K562 (cell line): ENCODE measurements around the gene FANCI. TPM values are rescaled to one million over a fixed set of nuclear protein-coding genes. Genes with fewer than 3 reads are reported as not detected.

ENCODE experiments used
- ATAC-seq: fragments of 200-7000 bp; cut with Tn5 transposase; 3 replicates; pipeline ENCODE4 v1.9.1; 2020; ENCODE audit warnings: moderate library complexity
- BruUV-seq: library from RNA; stranded (reverse); fragments of 400-500 nt; replicated peaks from 2 replicates; lab custom pipeline; 2021; lab: Mats Ljungman, UMichigan
- CTCF ChIA-PET: fragments of 300-600 bp; formaldehyde crosslinking; extraction: SDS; loops from one replicate; lab custom pipeline; 2021; ENCODE audit warnings: low intra/inter-chr PET ratio; lab: Yijun Ruan, JAX
- POLR2A ChIA-PET: fragments of 300-600, 350-650 bp; sonication (Branson Sonifier 250); formaldehyde crosslinking; extraction: SDS; loops from one replicate; lab custom pipeline; 2021; ENCODE audit warnings: antibody characterized with exemption, inconsistent platforms; lab: Yijun Ruan, JAX
- DNase-seq, 4 experiments: peaks; one replicate each; pipeline versions ENCODE4 v3.0.0 to v3.0.0-alpha.2; 2011 to 2018; ENCODE audit warnings: low spot score in 3 of 4, mixed read lengths in 3 of 4; ENCODE audit errors: extremely low read depth in 1 of 4
- FAIRE-seq: peaks from 2 replicates; lab custom pipeline; 2011; peaks lifted over from hg19 to GRCh38; lab: Jason Lieb, UNC
- H2AFZ ChIP-seq: 2 replicates; pipeline ENCODE4 v1.6.0; 2011; ENCODE audit warnings: low read depth, low read length, control low read depth, inconsistent platforms
- H3K27ac ChIP-seq: fragments of 200-600 bp; 3 replicates; pipeline ENCODE4 v1.8.0; 2011; ENCODE audit warnings: low read depth, mild to moderate bottlenecking, control low read depth, inconsistent platforms, low read length, moderate library complexity, mixed read lengths; ENCODE audit errors: extremely low read depth
- H3K27me3 ChIP-seq, 2 experiments: fragments of 300-600 bp in 1 of 2; 2 replicates in 1 of 2; 3 replicates in 1 of 2; pipeline versions ENCODE4 v1.6.0 to v1.8.0; 2011; ENCODE audit warnings: inconsistent platforms in 2 of 2, low read length in 2 of 2, mild to moderate bottlenecking in 1 of 2, mixed read lengths in 1 of 2, moderate library complexity in 1 of 2; ENCODE audit not compliant: control insufficient read depth in 2 of 2, insufficient read depth in 2 of 2
- H3K36me3 ChIP-seq: fragments of 300-600 bp; 3 replicates; pipeline ENCODE4 v1.8.0; 2011; ENCODE audit warnings: mild to moderate bottlenecking, low read length, inconsistent platforms; ENCODE audit not compliant: control insufficient read depth, insufficient read depth
- H3K4me1 ChIP-seq, 2 experiments: fragments of 200-600 bp in 1 of 2; replicated peaks in 1 of 2; 2 replicates in 1 of 2; 3 replicates in 1 of 2; pipeline versions ENCODE4 v1.5.1 to v1.8.0; 2011; ENCODE audit warnings: inconsistent platforms in 2 of 2, low read length in 2 of 2, mild to moderate bottlenecking in 1 of 2, mixed read lengths in 1 of 2, moderate library complexity in 1 of 2; ENCODE audit not compliant: control insufficient read depth in 2 of 2, insufficient read depth in 2 of 2
- H3K4me2 ChIP-seq: 2 replicates; pipeline ENCODE4 v1.6.1; 2011; ENCODE audit warnings: low read length, control low read depth, inconsistent platforms, mixed read lengths; ENCODE audit not compliant: insufficient read depth
- H3K4me3 ChIP-seq: fragments of 200-600 bp; sonication (generic), shearing (Covaris generic); 2 replicates; pipeline ENCODE4 v1.5.1; 2016; ENCODE audit warnings: control low read depth, inconsistent platforms
- H3K79me2 ChIP-seq: fragments of 200-600 bp; 3 replicates; pipeline ENCODE4 v1.8.0; 2011; ENCODE audit warnings: low read length, inconsistent platforms; ENCODE audit not compliant: control insufficient read depth, insufficient read depth
- H3K9ac ChIP-seq, 2 experiments: 2 replicates each; pipeline versions ENCODE4 v1.6.0 to v1.6.1; 2011; ENCODE audit warnings: low read depth in 2 of 2, low read length in 2 of 2, control low read depth in 1 of 2, inconsistent platforms in 1 of 2, mild to moderate bottlenecking in 1 of 2, mixed read lengths in 1 of 2; ENCODE audit not compliant: insufficient read depth in 1 of 2
- H3K9me1 ChIP-seq: one replicate; pipeline ENCODE4 v1.6.0; 2011; ENCODE audit warnings: inconsistent platforms, mild to moderate bottlenecking, low read length, moderate library complexity; ENCODE audit not compliant: control insufficient read depth, insufficient read depth
- H3K9me3 ChIP-seq: replicated peaks from 2 replicates; pipeline ENCODE4 v1.5.1; 2011; ENCODE audit warnings: low read depth, low read length, inconsistent platforms; ENCODE audit not compliant: control insufficient read depth, insufficient read depth
- H4K20me1 ChIP-seq: replicated peaks from 2 replicates; pipeline ENCODE4 v1.6.1; 2011; ENCODE audit warnings: low read length, inconsistent platforms, mixed read lengths; ENCODE audit not compliant: control insufficient read depth, insufficient read depth
- ATF2 ChIP-seq: sonication (generic); formaldehyde crosslinking; IDR thresholded peaks from 2 replicates; pipeline ENCODE4 v1.8.1; 2022; ENCODE audit warnings: missing genetic modification reagents
- ATF7 ChIP-seq: fragments of 450-650 bp; IDR thresholded peaks from 2 replicates; pipeline ENCODE4 v1.7.1; 2014; ENCODE audit warnings: mild to moderate bottlenecking, moderate library complexity
- CBX2 ChIP-seq: fragments of 200-600 bp; sonication (generic); IDR thresholded peaks from one replicate; pipeline ENCODE4 v1.6.1; 2012; ENCODE audit warnings: mild to moderate bottlenecking, low read length, inconsistent platforms; ENCODE audit not compliant: insufficient read depth, poor library complexity, severe bottlenecking
- CBX3 ChIP-seq, 2 experiments: IDR thresholded peaks; 1 replicate in 1 of 2; 2 replicates in 1 of 2; pipeline ENCODE4 v1.6.1; 2012; ENCODE audit warnings: inconsistent platforms in 2 of 2, low read length in 2 of 2, borderline replicate concordance in 1 of 2, control low read depth in 1 of 2
- CCAR2 ChIP-seq: fragments of 200-400 bp; formaldehyde crosslinking; IDR thresholded peaks from 2 replicates; pipeline ENCODE4 v1.6.1; 2017; ENCODE audit warnings: mild to moderate bottlenecking, low read depth, low read length
- ETV6 ChIP-seq, 3 experiments: fragments of 150-350 bp in 1 of 3; sonication (generic) in 1 of 3; formaldehyde crosslinking in 1 of 3; IDR thresholded peaks; 2 replicates each; pipeline versions ENCODE4 v1.6.1 to v1.8.0; 2014 to 2022; ENCODE audit warnings: borderline replicate concordance in 2 of 3, low read depth in 2 of 3, antibody characterized with exemption in 1 of 3, low read length in 1 of 3, mild to moderate bottlenecking in 1 of 3, missing genetic modification reagents in 1 of 3
- HBP1 ChIP-seq: fragments of 450-650 bp; formaldehyde crosslinking; IDR thresholded peaks from 2 replicates; pipeline ENCODE4 v1.4.0; 2022; ENCODE audit warnings: missing genetic modification characterization
- MCM7 ChIP-seq, 2 experiments: fragments of 450-650 bp; IDR thresholded peaks; 2 replicates each; pipeline ENCODE4 v1.6.1; 2016 to 2018
- PBX2 ChIP-seq, 2 experiments: IDR thresholded peaks in 1 of 2; conservative IDR thresholded peaks in 1 of 2; 2 replicates each; pipeline ENCODE4 v1.6.1; 2016; ENCODE audit warnings: low read depth in 2 of 2, mild to moderate bottlenecking in 1 of 2, missing compliant biosample characterization in 1 of 2, missing genetic modification characterization in 1 of 2, moderate library complexity in 1 of 2
- PYGO2 ChIP-seq: fragments of 450-650 bp; IDR thresholded peaks from 2 replicates; pipeline ENCODE4 v1.6.1; 2016; ENCODE audit warnings: mild to moderate bottlenecking, missing genetic modification characterization, moderate library complexity, missing compliant biosample characterization
- STAT5B ChIP-seq: fragments of 250-450 bp; sonication (Bioruptor Pico); IDR thresholded peaks from 2 replicates; pipeline ENCODE4 v1.8.0; 2021; ENCODE audit warnings: mild to moderate bottlenecking, inconsistent platforms
- ZBTB26 ChIP-seq: fragments of 450-650 bp; formaldehyde crosslinking; IDR thresholded peaks from 2 replicates; pipeline ENCODE4 v1.4.0; 2022; ENCODE audit warnings: missing genetic modification characterization
- ZFX ChIP-seq: sonication (generic); formaldehyde crosslinking; IDR thresholded peaks from 2 replicates; pipeline ENCODE4 v1.8.0; 2022; ENCODE audit warnings: mild to moderate bottlenecking, missing genetic modification reagents, moderate library complexity
- ZKSCAN8 ChIP-seq: fragments of 200-800 bp; sonication (Bioruptor generic); IDR thresholded peaks from 2 replicates; pipeline ENCODE4 v1.6.1; 2016; ENCODE audit warnings: missing genetic modification characterization, missing compliant biosample characterization
- ZNF551 ChIP-seq: fragments of 250-450 bp; sonication (Bioruptor Pico); IDR thresholded peaks from 2 replicates; pipeline ENCODE4 v1.5.0; 2021; ENCODE audit warnings: mild to moderate bottlenecking, moderate library complexity
- WGBS: fragments of 100-300 bp; shearing (Covaris generic); methylation state at CpG from one replicate; pipeline ENCODE4 v1.1.6; 2016; ENCODE audit warnings: low coverage, mixed read lengths; ENCODE audit not compliant: insufficient coverage; ENCODE audit errors: missing lambda C conversion rate; 5-methylcytosine and 5-hydroxymethylcytosine counted together
- in situ Hi-C: fragments of 300-500 bp; cut with MboI; formaldehyde crosslinking; loops from 4 replicates; pipeline ENCODE4 v1.15.0; 2018; ENCODE audit warnings: inconsistent platforms, mixed read lengths
- intact Hi-C: fragments of 100-400 bp; cut with micrococcal nuclease; formaldehyde crosslinking; loops from 2 replicates; pipeline ENCODE4 v1.14.2; 2022
- polyA plus RNA-seq, 8 experiments: library from polyadenylated mRNA; depleted of rRNA in 4 of 8; stranded (reverse) in 5 of 8; unstranded in 3 of 8; fragments of >200 nt; fragmentation: Nextera tagmentation in 2 of 8; fragmentation: Illumina TruSeq in 1 of 8; extraction: Ambion mirVana in 2 of 8; extraction: Trizol in 1 of 8; gene quantifications; 2 replicates each; pipeline versions ENCODE4 v1.2.1 to v1.2.3, GENCODE V29; 2011 to 2014; ENCODE audit warnings: inconsistent platforms in 1 of 8, missing spikeins in 1 of 8
- total RNA-seq, 7 experiments: library from RNA; depleted of rRNA in 6 of 7; stranded (reverse); fragments of >200 nt in 6 of 7; fragmentation: Illumina TruSeq in 2 of 7; extraction: Trizol in 2 of 7; gene quantifications; 2 replicates each; pipeline versions ENCODE4 v1.2.1 to v1.2.3, GENCODE V29; 2011 to 2021; ENCODE audit warnings: low replicate concordance in 1 of 7

Gene FANCI
- total and polyA plus RNA-seq, 9 of the 15 experiments (the other 6 are each of a cell fraction or from before 2014, with no cell fraction given) = 72.1 to 165 (median 131) TPM

- H3K27ac ChIP-seq = no peak overlapping the region
- no peaks in the 10 kb centered on the region for H4K20me1 ChIP-seq
- H3K4me1 ChIP-seq = no peaks in the 10 kb centered on the region; a peak in 2 of 5 replicates
- H3K9me1 ChIP-seq = peaks cover 4% of the 10 kb centered on the region
- peaks cover 9 to 48% of the 10 kb centered on the region in 2 experiments; a peak in 4 of 5 replicates for H3K27me3 ChIP-seq
- BruUV-seq = no TSS peak
- H3K4me2 ChIP-seq = no peak overlapping the region
- in situ Hi-C loops = no loop called here
- intact Hi-C loops = no loop called here
- no peak overlapping the region for H2AFZ ChIP-seq
- no peak for ATAC-seq
- POLR2A ChIA-PET = interaction anchor here (2.2 kb wide), 1 partner anchor 8 kb away, joined by 8 read pairs; the partner anchor contains the start of gene POLG
- no peaks in the 10 kb centered on the region for H3K79me2 ChIP-seq
- DNase-seq = no peak
- H3K9me3 ChIP-seq = no peaks in the 10 kb centered on the region
- H3K4me3 ChIP-seq = no peak overlapping the region
- no peak for FAIRE-seq
- CTCF ChIA-PET = no interaction called here
- peak overlapping the region in 1 of 2 experiments; percentile 2; a peak in 1 of 4 replicates for H3K9ac ChIP-seq
- no peaks in the 10 kb centered on the region for H3K36me3 ChIP-seq
- WGBS = 14% methylated on average over 2 of the region's 3 CpGs
- TF ChIP-seq ATF7 (no peak), HBP1 (CRISPR knock-in tag) (no peak), CBX3 (IDR thresholded peaks at IDR 0.05; ENCODE audit: borderline replicate concordance in 1 of 2, low read length in 2 of 2) (no peak), ATF2 (CRISPR knock-in tag) (no peak), ZKSCAN8 (CRISPR knock-in tag) (no peak), ZFX (no peak), CCAR2 (no peak), STAT5B (CRISPR knock-in tag) (no peak), ZBTB26 (no peak), PBX2 (CRISPR knock-in tag; IDR thresholded peaks at IDR 0.05; ENCODE audit: low read depth) (no peak), PBX2 (tag; conservative IDR thresholded peaks at IDR 0.05; ENCODE audit: low read depth) (no peak), ETV6 (IDR thresholded peaks at IDR 0.05; ENCODE audit: borderline replicate concordance in 1 of 2, low read depth in 2 of 2, low read length in 1 of 2) (no peak), ETV6 (CRISPR knock-in tag; IDR thresholded peaks at IDR 0.05; ENCODE audit: borderline replicate concordance) (no peak), PYGO2 (tag) (no peak), ZNF551 (CRISPR knock-in tag) (no peak), MCM7 (IDR thresholded peaks at IDR 0.05) (no peak), CBX2 (no peak)
These were observed 99.1 kb downstream of the FANCI start for GRCh38 chr15:89342840-89343239.
